HAP-1 (cell line): ENCODE data around the gene OR9G4.

ENCODE experiments used
- DNase-seq, 2 experiments: peaks; one replicate each; pipeline ENCODE4 v3.0.0-alpha.2; 2016 to 2020; ENCODE audit warnings: low spot score in 2 of 2
- H3K27me3 ChIP-seq: fragments of 250-450 bp; sonication (Bioruptor Pico); 2 replicates; pipeline ENCODE4 v1.5.1; 2020; ENCODE audit warnings: low read depth, mild to moderate bottlenecking, moderate library complexity
- H3K36me3 ChIP-seq: fragments of 250-450 bp; sonication (Bioruptor Pico); replicated peaks from 2 replicates; pipeline ENCODE4 v1.5.1; 2020; ENCODE audit warnings: mild to moderate bottlenecking
- H3K4me1 ChIP-seq: fragments of 250-450 bp; sonication (Bioruptor Pico); 2 replicates; pipeline ENCODE4 v1.5.1; 2020; ENCODE audit warnings: mild to moderate bottlenecking
- H3K4me3 ChIP-seq: fragments of 250-450 bp; sonication (Bioruptor Pico); 2 replicates; pipeline ENCODE4 v1.5.1; 2020; ENCODE audit warnings: mild to moderate bottlenecking, moderate library complexity
- H3K9me3 ChIP-seq: fragments of 250-450 bp; sonication (Bioruptor Pico); 2 replicates; pipeline ENCODE4 v1.5.1; 2020; ENCODE audit warnings: mild to moderate bottlenecking, moderate library complexity
- in situ Hi-C: fragments of 300-500 bp; cut with MboI; formaldehyde crosslinking; loops from 3 replicates; pipeline ENCODE4 v1.14.3; 2020; ENCODE audit warnings: low sequenced_read_pairs, inconsistent platforms, mixed read lengths

The OR9G4 gene

GRCh38 chr11:56748597-56748996 is at the start of gene OR9G4:
OR9G4 (minus strand) TSS chr11:56748697; CDS start chr11:56743766, 4,931 bp downstream.
- H3K4me3 ChIP-seq = no peak within 1 kb of the TSS
- H3K36me3 ChIP-seq = no peaks in the 10 kb centered on the region
- H3K9me3 ChIP-seq = no peaks in the 10 kb centered on the region
- in situ Hi-C loops = no loop called here
- H3K4me1 ChIP-seq = no peaks in the 10 kb centered on the region
- no peak for DNase-seq
- H3K27me3 ChIP-seq = no peaks in the 10 kb centered on the region

GRCh38 chr11:56783448-56784041 is 35.0 kb upstream of the OR9G4 start:
- Histone ChIP-seq H3K4me1 (no peaks in the 10 kb centered on the region), H3K4me3 (no peak overlapping the region), H3K9me3 (no peaks in the 10 kb centered on the region), H3K27me3 (no peaks in the 10 kb centered on the region), H3K36me3 (no peaks in the 10 kb centered on the region)
- in situ Hi-C loops = no loop called here
- peak; percentile 8 to 40 for DNase-seq

GRCh38 chr11:56782167-56782847 is 33.8 kb upstream of the OR9G4 start:
- no peak for DNase-seq
- Histone ChIP-seq H3K9me3 (no peaks in the 10 kb centered on the region), H3K4me3 (no peak overlapping the region), H3K4me1 (no peaks in the 10 kb centered on the region), H3K36me3 (no peaks in the 10 kb centered on the region), H3K27me3 (no peaks in the 10 kb centered on the region)
- in situ Hi-C loops = no loop called here

GRCh38 chr11:56776809-56777208 is 28.3 kb upstream of the OR9G4 start:
- in situ Hi-C loops = no loop called here
- Histone ChIP-seq H3K4me1 (no peaks in the 10 kb centered on the region), H3K9me3 (no peaks in the 10 kb centered on the region), H3K4me3 (no peak overlapping the region), H3K36me3 (no peaks in the 10 kb centered on the region), H3K27me3 (no peaks in the 10 kb centered on the region)
- no peak for DNase-seq

- Histone ChIP-seq H3K4me1 (no peaks in the 10 kb centered on the region), H3K27me3 (no peaks in the 10 kb centered on the region), H3K36me3 (no peaks in the 10 kb centered on the region), H3K9me3 (no peaks in the 10 kb centered on the region), H3K4me3 (no peak overlapping the region)
- DNase-seq = no peak
- in situ Hi-C loops = no loop called here
Measured at GRCh38 chr11:56764976-56765375, 16.5 kb upstream of the OR9G4 start.

GRCh38 chr11:56751480-56751879 is 3.0 kb upstream of the OR9G4 start:
- no peak for DNase-seq
- H3K4me1 ChIP-seq = no peaks in the 10 kb centered on the region
- in situ Hi-C loops = no loop called here

GRCh38 chr11:56750190-56750589 is 1.7 kb upstream of the OR9G4 start:
- no peaks in the 10 kb centered on the region for H3K9me3 ChIP-seq
- no peaks in the 10 kb centered on the region for H3K4me1 ChIP-seq
- DNase-seq = no peak
- no peaks in the 10 kb centered on the region for H3K36me3 ChIP-seq
- in situ Hi-C loops = no loop called here
- no peaks in the 10 kb centered on the region for H3K27me3 ChIP-seq
- no peak overlapping the region for H3K4me3 ChIP-seq

More at GRCh38 chr11:56751480-56751879, 3.0 kb upstream of the OR9G4 start:
- H3K36me3 ChIP-seq = no peaks in the 10 kb centered on the region
- H3K9me3 ChIP-seq = no peaks in the 10 kb centered on the region
- H3K27me3 ChIP-seq = no peaks in the 10 kb centered on the region
- H3K4me3 ChIP-seq = no peak overlapping the region

- in situ Hi-C loops = no loop called here
- Histone ChIP-seq H3K9me3 (no peaks in the 10 kb centered on the region), H3K4me3 (no peak overlapping the region), H3K27me3 (no peaks in the 10 kb centered on the region), H3K36me3 (no peaks in the 10 kb centered on the region), H3K4me1 (no peaks in the 10 kb centered on the region)
- DNase-seq = no peak
Measured at GRCh38 chr11:56740886-56741285, 7.6 kb downstream of the OR9G4 start.

- in situ Hi-C loops = no loop called here
- no peaks in the 10 kb centered on the region for H3K36me3 ChIP-seq
- H3K9me3 ChIP-seq = no peaks in the 10 kb centered on the region
- no peak for DNase-seq
- no peaks in the 10 kb centered on the region for H3K27me3 ChIP-seq
- H3K4me3 ChIP-seq = no peak overlapping the region
- no peaks in the 10 kb centered on the region for H3K4me1 ChIP-seq
Measured at GRCh38 chr11:56740107-56740506, 8.4 kb downstream of the OR9G4 start.

- H3K9me3 ChIP-seq = no peaks in the 10 kb centered on the region
- no peak overlapping the region for H3K4me3 ChIP-seq
- no peaks in the 10 kb centered on the region for H3K27me3 ChIP-seq
- no peaks in the 10 kb centered on the region for H3K4me1 ChIP-seq
- in situ Hi-C loops = no loop called here
- H3K36me3 ChIP-seq = no peaks in the 10 kb centered on the region
- no peak for DNase-seq
Measured at GRCh38 chr11:56720513-56720912, 28.0 kb downstream of the OR9G4 start.

- no peaks in the 10 kb centered on the region for H3K4me1 ChIP-seq
- H3K36me3 ChIP-seq = no peaks in the 10 kb centered on the region
- in situ Hi-C loops = no loop called here
- no peak for DNase-seq
- no peaks in the 10 kb centered on the region for H3K27me3 ChIP-seq
- no peak overlapping the region for H3K4me3 ChIP-seq
- no peaks in the 10 kb centered on the region for H3K9me3 ChIP-seq
Measured at GRCh38 chr11:56716379-56716854, 32.1 kb downstream of the OR9G4 start.

- no peak for DNase-seq
- no peaks in the 10 kb centered on the region for H3K36me3 ChIP-seq
Measured at GRCh38 chr11:56714206-56714605, 34.3 kb downstream of the OR9G4 start.

GRCh38 chr11:56706486-56706885 is 42.0 kb downstream of the OR9G4 start:
- H3K9me3 ChIP-seq = no peaks in the 10 kb centered on the region
- H3K4me3 ChIP-seq = no peak overlapping the region
- DNase-seq = no peak
- no peaks in the 10 kb centered on the region for H3K27me3 ChIP-seq
- H3K4me1 ChIP-seq = no peaks in the 10 kb centered on the region
- no peaks in the 10 kb centered on the region for H3K36me3 ChIP-seq
- in situ Hi-C loops = no loop called here

More at GRCh38 chr11:56714206-56714605, 34.3 kb downstream of the OR9G4 start:
- Histone ChIP-seq H3K27me3 (no peaks in the 10 kb centered on the region), H3K4me1 (no peaks in the 10 kb centered on the region), H3K9me3 (no peaks in the 10 kb centered on the region), H3K4me3 (no peak overlapping the region)
- in situ Hi-C loops = no loop called here

GRCh38 chr11:56705784-56706396 is 42.6 kb downstream of the OR9G4 start:
- no peak for DNase-seq
- in situ Hi-C loops = no loop called here
- no peak overlapping the region for H3K4me3 ChIP-seq
- no peaks in the 10 kb centered on the region for H3K36me3 ChIP-seq
- H3K27me3 ChIP-seq = no peaks in the 10 kb centered on the region
- H3K4me1 ChIP-seq = no peaks in the 10 kb centered on the region
- H3K9me3 ChIP-seq = no peaks in the 10 kb centered on the region
